GM19023 (cell line): ENCODE data around the gene PAQR4.

Source experiments
- ATAC-seq: cut with Tn5 transposase; IDR thresholded peaks from one replicate; pipeline ENCODE4 v1.9.1; 2021; ENCODE audit warnings: mild to moderate bottlenecking, moderate library complexity; ENCODE audit not compliant: unreplicated experiment

PAQR4 gene

GRCh38 chr16:2979669-2980226 lies 10.6 kb downstream of the PAQR4 start:
- ATAC-seq = no peak

DNA sequence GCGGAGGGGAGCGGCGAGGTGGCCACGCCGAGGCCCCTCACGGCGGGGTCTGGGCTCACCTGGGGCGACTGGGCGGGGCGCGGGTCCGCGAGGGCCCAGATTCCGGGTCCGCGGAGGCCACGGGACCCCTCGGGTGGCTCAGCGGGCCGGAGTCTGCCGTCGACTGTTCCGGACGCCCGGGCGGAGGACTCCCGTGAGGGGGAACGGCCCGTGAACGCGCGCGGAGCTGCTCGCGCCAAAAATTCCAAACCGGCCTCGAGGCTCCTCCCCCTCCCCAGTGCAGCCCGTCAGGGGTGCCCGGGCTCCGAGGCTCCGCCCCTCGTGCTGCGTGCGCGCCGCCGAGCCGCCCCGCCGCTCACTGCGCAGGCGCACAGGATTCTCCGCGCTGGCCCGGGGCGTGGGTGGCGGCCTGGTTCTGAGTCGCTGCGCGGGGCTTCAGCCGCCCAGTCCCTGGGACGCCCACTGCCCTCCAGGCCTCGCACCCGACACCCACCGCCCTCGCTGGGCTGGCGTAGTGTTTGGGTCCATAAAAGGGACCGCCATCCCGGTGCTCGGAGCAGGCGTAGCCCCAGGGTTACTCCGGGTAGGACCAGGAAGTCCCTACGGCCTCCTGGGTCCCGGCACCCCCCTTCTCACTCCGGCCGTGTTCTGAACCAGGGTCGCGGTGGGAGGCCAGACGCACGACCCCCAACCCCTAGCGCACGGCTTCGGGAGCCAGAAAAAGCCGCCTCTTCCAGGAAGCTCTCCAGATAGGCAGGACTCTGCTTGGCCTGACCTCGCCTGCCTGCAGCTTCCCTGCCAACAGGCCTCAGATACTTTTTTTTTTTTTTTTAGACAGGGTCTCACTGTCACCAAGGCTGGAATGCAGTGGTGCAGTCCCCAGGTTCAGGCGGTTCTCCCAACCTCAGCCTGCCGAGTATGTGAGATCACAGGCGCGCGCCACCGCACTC lies 11.4 kb downstream of the PAQR4 start, which contains the start of gene PKMYT1:
TSS of gene PKMYT1 (minus strand) at position 220 of the 950 bp plus-strand sequence. CDS start 789 bp downstream, outside the sequence.
- peak; percentile 78 for ATAC-seq

GRCh38 chr16:2981177-2981898 lies 12.2 kb downstream of the PAQR4 start:
- no peak for ATAC-seq

DNA sequence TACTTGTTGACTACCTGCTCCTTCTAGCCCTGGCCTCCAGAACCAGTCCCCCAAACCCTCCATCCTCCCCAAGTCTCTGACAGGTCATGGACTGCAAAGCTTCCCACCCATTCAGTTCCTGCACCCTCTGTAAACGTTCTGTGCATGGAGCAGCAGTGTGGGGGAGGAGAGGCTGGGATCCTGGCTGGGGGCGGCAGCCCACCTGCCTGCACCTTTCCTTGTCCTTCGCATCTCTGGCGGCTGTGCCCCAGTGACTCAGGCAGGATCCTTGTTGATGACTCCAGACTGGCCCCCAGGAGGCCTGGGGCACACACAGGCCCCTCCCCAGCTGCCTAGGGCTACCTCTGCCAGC lies 12.7 kb downstream of the PAQR4 start:
- no peak for ATAC-seq

- ATAC-seq = no peak
Observed at GRCh38 chr16:2982402-2982801, 13.3 kb downstream of the PAQR4 start.

- no peak for ATAC-seq
Observed at GRCh38 chr16:2983706-2984136, 14.6 kb downstream of the PAQR4 start.

DNA sequence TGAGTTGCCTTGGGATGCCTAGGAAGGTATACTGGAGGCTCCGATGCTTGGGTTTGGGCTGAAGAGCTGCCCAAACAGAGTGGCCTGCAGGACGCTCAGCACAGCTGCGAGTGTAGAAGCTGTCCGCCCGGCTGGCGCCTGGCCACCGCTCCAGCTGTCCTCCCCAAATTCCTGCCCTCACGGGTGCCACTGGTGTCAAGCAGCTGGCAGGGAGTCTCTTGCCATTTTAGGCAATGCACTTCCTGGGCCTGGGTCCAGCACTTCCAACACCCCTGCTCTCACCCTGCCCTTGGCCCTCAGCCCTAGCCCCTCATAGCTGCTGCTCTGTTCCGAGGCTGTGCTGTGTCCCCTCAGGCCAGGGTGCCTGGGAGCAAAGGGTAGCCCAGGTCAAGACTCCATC lies 16.3 kb downstream of the PAQR4 start:
- ATAC-seq = no peak

DNA sequence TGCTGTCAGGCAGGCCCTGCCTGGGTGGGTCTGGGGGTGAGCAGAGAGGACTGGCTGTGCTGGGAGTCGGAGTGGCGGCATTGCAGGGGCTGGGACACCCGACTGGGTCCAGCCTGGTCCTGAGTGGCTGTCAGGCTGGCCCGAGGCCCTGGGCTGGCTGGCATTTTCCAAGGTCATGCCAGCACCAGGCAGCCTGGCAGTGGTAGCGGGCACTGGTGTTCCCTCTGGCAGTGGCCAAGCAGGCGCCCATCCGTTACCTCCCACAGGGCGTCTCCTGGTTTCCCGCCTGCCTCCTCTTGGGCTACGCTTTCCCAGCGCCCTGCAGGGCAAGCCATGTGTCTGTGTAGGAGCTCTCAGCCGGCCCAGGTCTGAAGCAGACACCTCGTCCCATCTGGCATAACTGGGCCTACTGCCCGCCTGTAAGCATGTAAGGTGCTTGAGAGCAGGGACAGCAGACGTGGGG lies 16.8 kb downstream of the PAQR4 start:
- ATAC-seq = no peak

GRCh38 chr16:2986623-2987188 lies 17.6 kb downstream of the PAQR4 start:
- ATAC-seq = no peak

- no peak for ATAC-seq
Observed at GRCh38 chr16:2987286-2987685, 18.1 kb downstream of the PAQR4 start.

DNA sequence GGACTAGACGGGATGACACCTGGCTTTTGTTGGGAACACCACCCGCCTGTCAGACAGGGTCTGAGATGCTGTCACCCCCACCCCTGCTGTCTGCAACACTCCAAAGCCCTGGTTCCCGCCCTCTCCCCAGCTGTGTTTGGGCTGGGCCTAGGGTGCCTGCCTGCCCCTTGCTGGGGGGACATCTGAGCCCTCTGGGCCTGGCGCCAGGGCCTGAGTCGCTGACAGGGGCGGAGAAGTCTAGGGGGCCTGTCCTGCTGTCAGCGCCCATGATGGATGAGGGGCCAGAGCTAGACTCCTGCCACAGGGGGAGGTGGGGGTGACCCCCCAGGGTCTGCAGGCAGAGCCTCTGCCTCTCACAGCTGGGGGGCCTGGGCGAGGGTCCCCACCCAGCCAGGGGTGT lies 18.7 kb downstream of the PAQR4 start:
- no peak for ATAC-seq

DNA sequence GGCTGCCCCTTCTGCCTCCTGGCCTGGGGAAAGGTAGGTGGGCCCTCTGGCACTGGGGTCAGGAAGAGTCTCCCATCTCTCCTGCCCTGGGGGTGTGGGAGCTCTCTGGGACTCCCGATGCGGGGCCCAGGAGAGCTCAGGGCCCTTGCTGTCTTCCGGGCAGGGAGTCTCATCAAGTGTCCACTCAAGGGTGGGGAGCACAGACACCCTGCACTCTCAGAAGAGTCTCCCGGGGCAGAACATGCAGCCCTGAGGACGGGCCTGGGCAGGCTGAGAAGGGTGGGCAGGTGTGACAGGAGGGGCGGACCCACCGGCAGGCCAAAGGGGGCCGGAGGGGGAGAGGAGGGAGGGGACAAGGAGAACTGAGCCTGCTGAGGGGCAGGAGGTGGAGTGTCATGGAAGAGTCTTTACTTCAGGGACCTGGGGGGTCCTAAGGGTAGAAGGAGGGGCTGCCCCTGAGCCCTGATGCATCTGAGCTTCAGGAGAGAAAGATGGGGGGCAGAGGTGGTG lies 19.5 kb downstream of the PAQR4 start:
- no peak for ATAC-seq

DNA sequence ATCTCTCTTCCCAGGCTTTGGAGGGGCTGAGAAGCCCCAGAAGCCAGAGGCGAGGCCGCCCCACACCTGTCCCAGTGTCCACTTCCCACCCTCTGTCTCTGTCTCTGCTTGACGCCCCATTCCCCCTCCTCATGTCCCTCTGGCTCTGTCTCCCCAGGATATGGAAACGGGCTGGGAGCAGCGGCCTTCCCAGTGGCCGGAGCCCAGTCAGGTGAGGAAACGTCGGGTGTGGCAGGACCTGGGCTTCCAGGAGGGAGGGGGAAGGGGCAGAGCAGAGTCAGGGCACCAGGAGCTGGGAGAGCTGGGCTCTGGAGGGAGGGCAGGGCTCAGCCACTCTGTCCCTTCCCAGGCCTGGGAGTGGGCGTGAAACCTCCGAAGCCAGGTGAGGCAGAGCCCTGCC lies 21.7 kb downstream of the PAQR4 start:
- ATAC-seq = no peak

DNA sequence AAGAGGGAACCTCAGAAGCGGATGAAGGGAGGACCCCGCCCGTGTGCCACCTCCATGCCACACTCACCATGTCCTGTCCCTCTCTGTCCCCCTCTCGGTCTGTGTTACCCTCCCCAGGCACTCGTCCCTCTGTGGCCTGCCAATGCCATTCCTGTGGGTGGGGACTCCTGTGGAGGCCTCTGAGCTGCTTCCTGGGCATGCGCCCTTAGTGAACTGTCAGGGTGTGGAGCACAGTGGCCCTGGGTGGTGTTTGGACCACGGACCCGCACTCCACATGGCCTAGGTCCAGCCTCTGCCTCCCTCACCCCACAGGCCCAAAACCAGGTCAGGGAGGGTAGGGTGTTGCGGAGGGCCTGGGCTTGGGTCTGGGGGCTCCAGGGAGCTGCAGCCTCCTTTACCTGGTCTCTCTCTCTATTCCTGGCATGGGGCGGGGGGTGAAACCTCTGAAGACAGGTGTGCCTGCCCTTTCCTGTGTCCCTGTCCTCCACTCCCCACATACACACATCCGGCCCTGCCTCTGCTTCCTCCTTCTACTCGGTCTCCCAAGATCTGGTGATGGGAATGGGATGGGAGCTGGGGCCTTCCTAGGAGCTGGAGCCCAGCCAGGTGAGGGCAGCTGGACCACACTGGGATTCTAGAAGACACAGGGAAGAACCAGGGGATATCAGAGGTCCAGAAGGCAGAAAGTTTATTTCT lies 22.6 kb downstream of the PAQR4 start:
- no peak for ATAC-seq

GRCh38 chr16:2992383-2993081 lies 23.4 kb downstream of the PAQR4 start:
- no peak for ATAC-seq

DNA sequence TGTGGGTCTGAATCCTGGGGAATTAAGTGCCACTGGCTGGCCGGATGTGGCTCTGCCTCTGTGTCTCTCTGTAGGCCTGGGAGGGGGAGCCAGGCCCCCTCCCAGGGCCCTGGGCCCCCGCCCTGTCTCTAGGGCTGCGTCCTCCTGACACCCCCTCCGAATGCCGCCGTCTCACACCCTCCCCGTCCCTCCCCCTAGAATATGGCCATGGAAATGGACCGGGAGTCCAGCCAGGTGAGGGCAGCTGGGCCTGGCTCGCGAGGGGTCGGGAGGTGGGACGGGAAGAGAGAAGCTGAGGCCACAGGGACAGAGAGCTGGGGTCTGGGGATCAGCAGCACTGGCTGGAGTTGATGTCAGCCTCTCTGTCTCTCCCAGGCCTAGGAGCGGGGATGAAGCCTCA lies 27.1 kb downstream of the PAQR4 start:
- no peak for ATAC-seq

- ATAC-seq = no peak
Observed at GRCh38 chr16:2999929-3000328, 30.8 kb downstream of the PAQR4 start.

DNA sequence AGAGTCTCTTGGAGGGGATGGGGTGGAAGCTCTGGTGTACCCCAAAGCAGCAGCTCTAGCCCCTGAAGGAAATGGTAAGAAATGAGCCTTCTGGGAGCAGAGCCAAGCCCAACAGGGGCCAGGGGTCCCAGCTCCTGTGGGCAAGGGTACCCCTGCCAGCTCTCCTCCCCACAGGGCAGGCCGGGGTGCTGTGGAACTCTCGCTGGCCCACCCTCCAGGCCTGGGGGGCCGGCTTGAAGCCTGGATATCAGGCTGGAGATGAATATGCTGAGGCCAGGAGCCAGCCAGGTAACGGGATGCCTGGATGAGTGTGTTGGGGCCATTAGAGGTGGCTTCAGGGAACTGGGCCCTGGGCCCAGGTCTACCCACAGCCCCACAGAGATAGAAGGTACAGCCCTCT lies 31.4 kb downstream of the PAQR4 start:
- no peak for ATAC-seq

DNA sequence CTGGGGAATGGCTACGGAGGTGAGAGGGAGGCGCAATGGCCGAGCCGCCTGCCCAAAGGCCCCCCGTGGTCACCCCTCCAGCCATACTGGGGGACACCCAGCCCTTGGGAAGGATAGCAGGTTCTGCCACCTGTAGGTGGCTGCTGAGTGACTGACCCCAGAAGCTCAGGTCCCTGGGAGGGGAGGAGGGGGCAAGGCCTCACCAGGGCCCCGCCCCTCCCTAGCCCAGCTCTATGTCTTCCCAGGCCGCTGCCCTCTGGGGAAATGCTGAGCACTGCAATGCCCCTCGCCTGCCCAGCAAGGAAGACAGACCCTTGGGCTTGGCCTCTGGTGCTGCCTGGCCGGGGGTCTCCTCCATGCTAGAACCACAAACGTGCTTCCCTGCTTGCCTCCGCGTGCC lies 32.2 kb downstream of the PAQR4 start:
- no peak for ATAC-seq
